GM21825 (cell line): ENCODE data around the gene PDLIM7.

Experiments
- ATAC-seq: cut with Tn5 transposase; IDR thresholded peaks from one replicate; pipeline ENCODE4 v1.9.1; 2021; ENCODE audit warnings: mild to moderate bottlenecking, moderate library complexity; ENCODE audit not compliant: unreplicated experiment

The PDLIM7 gene

GRCh38 chr5:177524941-177525655 is 27.7 kb upstream of the PDLIM7 start:
- no peak for ATAC-seq

GRCh38 chr5:177524539-177524900 is 27.1 kb upstream of the PDLIM7 start:
- ATAC-seq, result no peak

GRCh38 chr5:177523711-177524538 is 26.5 kb upstream of the PDLIM7 start:
- no peak for ATAC-seq

GRCh38 chr5:177520916-177521513 is 23.6 kb upstream of the PDLIM7 start:
- ATAC-seq, result no peak

GRCh38 chr5:177520271-177520670 is 22.9 kb upstream of the PDLIM7 start:
- no peak for ATAC-seq

- no peak for ATAC-seq
These were observed 22.2 kb upstream of the PDLIM7 start for GRCh38 chr5:177519463-177520235.

- ATAC-seq, result peak; percentile 79
These were observed 19.5 kb upstream of the PDLIM7 start, which contains the start of gene DDX41 for GRCh38 chr5:177516601-177517568. DDX41 (minus strand) TSS chr5:177516961; CDS start chr5:177516945, 16 bp downstream.

- ATAC-seq, result no peak
These were observed 18.2 kb upstream of the PDLIM7 start for GRCh38 chr5:177515580-177515979.

- ATAC-seq, result no peak
These were observed 17.1 kb upstream of the PDLIM7 start for GRCh38 chr5:177514541-177514940.

- no peak for ATAC-seq
These were observed 16.1 kb upstream of the PDLIM7 start for GRCh38 chr5:177513500-177513899.

GRCh38 chr5:177512736-177513380 is 15.5 kb upstream of the PDLIM7 start:
- no peak for ATAC-seq

- ATAC-seq, result no peak
These were observed 14.6 kb upstream of the PDLIM7 start for GRCh38 chr5:177511796-177512675.

- ATAC-seq, result no peak
These were observed 13.8 kb upstream of the PDLIM7 start for GRCh38 chr5:177511181-177511580.

- no peak for ATAC-seq
These were observed 13.2 kb upstream of the PDLIM7 start for GRCh38 chr5:177510567-177511053.

- peak; percentile 33 for ATAC-seq
These were observed 12.7 kb upstream of the PDLIM7 start for GRCh38 chr5:177509991-177510566.

GRCh38 chr5:177509381-177509951 is 12.1 kb upstream of the PDLIM7 start, which contains the start of gene DOK3:
DOK3 (minus strand) TSS chr5:177509826; CDS start chr5:177509540, 286 bp downstream.
- peak; percentile 23 for ATAC-seq

- no peak for ATAC-seq
These were observed 11.4 kb upstream of the PDLIM7 start for GRCh38 chr5:177508837-177509236.
